Naive B cell (primary cell): ENCODE data around the gene UGT1A7. TPM values are rescaled to one million over a fixed set of nuclear protein-coding genes. Genes with fewer than 3 reads are reported as not detected.
"Not testable (repeated sequence)": the region's sequence is repeated elsewhere in the genome, so short reads cannot be mapped to it uniquely, and the experiment has no call there.

ENCODE experiments used
- ATAC-seq, 2 donors: fragments of 150-1000 bp; cut with Tn5 transposase; 2 replicates each; pipeline ENCODE4 v1.10.0; 2021; ENCODE audit warnings: low read depth in 2 of 2, mild to moderate bottlenecking in 2 of 2, moderate library complexity in 2 of 2
- DNase-seq: peaks from one replicate; pipeline ENCODE4 v3.0.0; 2022
- H3K27ac Mint-ChIP-seq, 6 donors: one replicate each; pipeline ENCODE4 v1.8.0; 2020 to 2022; ENCODE audit warnings: mild to moderate bottlenecking in 6 of 6, mixed read lengths in 6 of 6, moderate library complexity in 5 of 6, inconsistent platforms in 2 of 6
- H3K27me3 Mint-ChIP-seq, 3 donors: one replicate each; pipeline ENCODE4 v1.8.0; 2021 to 2022; ENCODE audit warnings: mixed read lengths in 3 of 3, mild to moderate bottlenecking in 1 of 3
- H3K36me3 Mint-ChIP-seq, 2 donors: one replicate each; pipeline ENCODE4 v1.8.0; 2020 to 2022; ENCODE audit warnings: mixed read lengths in 2 of 2, inconsistent platforms in 1 of 2, mild to moderate bottlenecking in 1 of 2
- H3K4me1 Mint-ChIP-seq, 3 donors: one replicate each; pipeline ENCODE4 v1.8.0; 2020 to 2022; ENCODE audit warnings: mixed read lengths in 3 of 3, inconsistent platforms in 1 of 3, mild to moderate bottlenecking in 1 of 3, moderate library complexity in 1 of 3
- H3K4me3 Mint-ChIP-seq, 8 donors: one replicate each; pipeline ENCODE4 v1.8.0; 2020 to 2022; ENCODE audit warnings: mild to moderate bottlenecking in 8 of 8, mixed read lengths in 8 of 8, moderate library complexity in 8 of 8, inconsistent platforms in 2 of 8
- H3K9me3 Mint-ChIP-seq, 7 donors: one replicate each; pipeline ENCODE4 v1.8.0; 2020 to 2022; ENCODE audit warnings: mixed read lengths in 7 of 7, mild to moderate bottlenecking in 5 of 7, inconsistent platforms in 2 of 7, moderate library complexity in 1 of 7
- polyA plus RNA-seq, 6 donors: library from polyadenylated mRNA; unstranded; fragments of 300-500 nt; fragmentation: Illumina TruSeq; gene quantifications; one replicate each; pipeline ENCODE4 v1.2.3, GENCODE V29; 2021; ENCODE audit warnings: low read depth in 6 of 6

Gene UGT1A7
- polyA plus RNA-seq, 6 donors from 2014 or later = not detected

DNA sequence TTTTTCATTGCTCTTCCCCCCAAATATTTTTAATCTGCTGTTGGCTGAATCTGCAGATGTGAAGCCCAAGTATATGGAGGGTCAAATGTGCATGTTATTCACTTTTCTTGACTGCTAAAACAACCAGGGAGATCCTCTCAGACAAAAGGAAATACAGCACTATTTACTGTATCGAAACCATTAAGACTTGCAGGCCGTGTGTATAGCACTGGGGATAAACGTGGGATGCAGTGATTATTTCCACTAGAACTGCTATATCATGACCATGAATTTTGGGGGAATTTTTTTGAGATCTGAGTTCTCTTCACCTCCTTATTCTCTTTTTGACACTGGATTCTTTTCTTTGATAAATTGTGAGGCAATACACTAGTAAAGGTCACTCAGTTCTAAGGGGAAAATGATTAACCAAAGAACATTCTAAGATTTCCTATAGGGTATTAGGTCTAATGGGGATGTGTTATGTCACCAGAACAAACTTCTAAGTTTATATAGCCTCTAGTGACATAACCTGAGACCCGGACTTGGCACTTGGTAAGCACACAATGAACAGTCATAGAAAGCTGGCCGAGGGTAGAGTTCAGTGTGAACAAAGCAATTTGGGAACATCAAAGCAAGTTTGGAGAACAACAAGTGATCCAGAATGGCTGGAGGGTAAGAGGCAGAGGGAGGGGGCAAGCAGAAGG lies 63.5 kb downstream of the UGT1A7 start:
- H3K36me3 Mint-ChIP-seq = peaks cover 12 to 13% of the 10 kb centered on the region in 2 donors
- H3K9me3 Mint-ChIP-seq = peaks cover 6 to 18% (median 11%) of the 10 kb centered on the region in 7 donors
- H3K27me3 Mint-ChIP-seq = peaks cover 37 to 50% (median 40%) of the 10 kb centered on the region in 3 donors
- ATAC-seq (no peak), DNase-seq (no peak)
- H3K4me1 Mint-ChIP-seq = no peaks in the 10 kb centered on the region
- no peak overlapping the region for H3K27ac Mint-ChIP-seq
- H3K4me3 Mint-ChIP-seq = no peak overlapping the region

DNA sequence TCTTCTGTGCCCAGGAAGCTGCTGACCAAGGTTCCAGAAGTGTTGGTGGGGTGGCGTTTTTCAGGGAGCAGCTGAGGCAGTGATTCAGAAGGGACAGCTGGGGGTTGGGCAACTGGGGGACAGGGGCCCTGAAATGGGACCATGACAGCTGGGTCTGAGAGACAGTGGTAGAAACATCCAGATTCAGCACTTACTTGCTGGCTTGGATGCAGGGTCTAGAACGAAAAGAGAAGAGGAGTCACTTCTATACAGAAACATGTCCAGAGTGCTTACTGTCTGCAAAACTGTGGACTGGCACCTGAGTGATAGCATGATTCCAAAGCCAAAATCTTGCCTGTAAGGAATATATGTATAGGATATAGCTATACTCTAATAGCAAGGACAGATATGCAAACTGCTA lies 64.1 kb downstream of the UGT1A7 start:
- H3K27ac Mint-ChIP-seq, DNase-seq, ATAC-seq, H3K4me1 Mint-ChIP-seq, H3K4me3 Mint-ChIP-seq: not testable (repeated sequence)
- Mint-ChIP-seq H3K36me3 (peaks cover 13 to 14% of the 10 kb centered on the region in 2 donors), H3K27me3 (peaks cover 36 to 47% (median 38%) of the 10 kb centered on the region in 3 donors), H3K9me3 (peaks cover 6 to 24% (median 17%) of the 10 kb centered on the region in 7 donors)

DNA sequence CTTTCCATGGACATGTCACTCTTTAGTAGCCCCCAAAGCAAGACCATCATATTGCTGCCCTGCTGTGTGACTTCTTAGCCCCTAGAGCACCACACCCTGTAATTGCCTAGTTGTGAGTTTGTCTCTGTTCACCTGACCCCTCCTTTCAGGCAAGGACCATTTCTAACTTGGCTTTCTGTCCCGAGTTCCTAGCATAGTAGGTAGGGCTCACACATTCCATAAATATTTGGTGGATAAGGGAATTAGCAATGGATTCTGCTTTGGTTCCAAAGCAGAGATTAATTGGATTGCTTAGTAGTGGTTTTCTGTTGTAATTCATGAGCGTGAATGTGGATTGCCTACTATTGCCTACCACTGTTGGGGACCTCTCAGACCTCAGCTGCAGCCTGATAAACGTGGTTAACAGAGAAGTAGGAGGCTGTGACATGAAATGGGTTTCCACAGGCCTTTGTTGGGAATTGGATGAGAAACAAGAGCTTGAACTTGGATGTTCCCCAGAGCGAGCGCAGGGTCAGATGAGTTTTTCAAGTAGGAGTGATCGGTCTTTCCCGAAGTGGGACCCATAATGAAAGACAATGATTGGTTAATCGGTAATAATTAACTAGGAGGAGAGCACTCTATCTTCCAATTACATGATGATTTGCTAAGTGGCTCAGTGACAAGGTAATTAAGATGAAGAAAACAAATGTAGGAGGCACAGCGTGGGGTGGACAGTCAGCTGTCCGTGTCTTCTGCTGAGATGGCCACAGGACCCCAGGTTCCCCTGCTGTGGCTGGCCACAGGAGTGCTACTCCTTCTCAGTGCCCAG lies 65.0 kb downstream of the UGT1A7 start:
- no peak for ATAC-seq
- H3K4me3 Mint-ChIP-seq = no peak overlapping the region
- no peaks in the 10 kb centered on the region for H3K4me1 Mint-ChIP-seq
- no peak overlapping the region for H3K27ac Mint-ChIP-seq
- peaks cover 17 to 22% of the 10 kb centered on the region in 2 donors for H3K36me3 Mint-ChIP-seq
- peaks cover 38 to 52% (median 44%) of the 10 kb centered on the region in 3 donors for H3K27me3 Mint-ChIP-seq
- H3K9me3 Mint-ChIP-seq = peaks cover 13 to 33% (median 25%) of the 10 kb centered on the region in 7 donors
- DNase-seq = no peak

DNA sequence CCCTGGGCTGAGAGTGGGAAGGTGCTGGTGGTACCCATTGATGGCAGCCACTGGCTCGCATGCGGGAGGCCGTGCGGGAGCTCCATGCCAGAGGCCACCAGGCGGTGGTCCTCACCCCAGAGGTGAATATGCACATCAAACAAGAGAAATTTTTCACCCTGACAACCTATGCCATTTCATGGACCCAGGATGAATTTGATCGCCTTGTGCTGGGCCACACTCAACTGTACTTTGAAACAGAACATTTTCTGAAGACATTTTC lies 65.5 kb downstream of the UGT1A7 start:
- Mint-ChIP-seq H3K27ac (no peak overlapping the region), H3K36me3 (peaks cover 20 to 26% of the 10 kb centered on the region in 2 donors), H3K4me1 (no peaks in the 10 kb centered on the region), H3K27me3 (peaks cover 38 to 55% (median 49%) of the 10 kb centered on the region in 3 donors), H3K4me3 (no peak overlapping the region), H3K9me3 (peaks cover 16 to 38% (median 30%) of the 10 kb centered on the region in 7 donors)
- DNase-seq (no peak), ATAC-seq (no peak)

DNA sequence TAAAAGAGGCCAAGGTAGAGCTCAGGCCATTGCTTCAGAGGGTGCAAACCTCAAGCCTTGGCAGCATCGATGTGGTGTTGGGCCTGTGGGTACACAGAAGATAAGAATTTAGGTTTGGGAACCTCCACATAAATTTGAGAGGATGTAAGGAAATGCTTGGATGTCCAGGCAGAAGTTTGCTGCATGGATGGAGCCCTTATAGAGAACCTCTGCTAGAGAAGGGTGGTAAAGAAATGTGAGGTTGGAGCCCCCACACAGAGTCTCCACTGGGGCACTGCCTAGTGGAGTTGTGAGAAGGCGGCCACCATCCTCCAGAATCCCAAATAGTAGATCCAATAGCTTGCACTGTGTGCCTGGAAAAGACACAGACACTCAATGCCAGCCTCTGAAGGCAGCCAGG lies 69.0 kb downstream of the UGT1A7 start:
- H3K9me3 Mint-ChIP-seq = peaks cover 16 to 51% (median 38%) of the 10 kb centered on the region in 7 donors
- H3K36me3 Mint-ChIP-seq = peaks cover 24 to 26% of the 10 kb centered on the region in 2 donors
- not testable (repeated sequence) for ATAC-seq, DNase-seq, H3K4me3 Mint-ChIP-seq, H3K27ac Mint-ChIP-seq, H3K4me1 Mint-ChIP-seq
- H3K27me3 Mint-ChIP-seq = peaks cover 44 to 56% (median 56%) of the 10 kb centered on the region in 3 donors

DNA sequence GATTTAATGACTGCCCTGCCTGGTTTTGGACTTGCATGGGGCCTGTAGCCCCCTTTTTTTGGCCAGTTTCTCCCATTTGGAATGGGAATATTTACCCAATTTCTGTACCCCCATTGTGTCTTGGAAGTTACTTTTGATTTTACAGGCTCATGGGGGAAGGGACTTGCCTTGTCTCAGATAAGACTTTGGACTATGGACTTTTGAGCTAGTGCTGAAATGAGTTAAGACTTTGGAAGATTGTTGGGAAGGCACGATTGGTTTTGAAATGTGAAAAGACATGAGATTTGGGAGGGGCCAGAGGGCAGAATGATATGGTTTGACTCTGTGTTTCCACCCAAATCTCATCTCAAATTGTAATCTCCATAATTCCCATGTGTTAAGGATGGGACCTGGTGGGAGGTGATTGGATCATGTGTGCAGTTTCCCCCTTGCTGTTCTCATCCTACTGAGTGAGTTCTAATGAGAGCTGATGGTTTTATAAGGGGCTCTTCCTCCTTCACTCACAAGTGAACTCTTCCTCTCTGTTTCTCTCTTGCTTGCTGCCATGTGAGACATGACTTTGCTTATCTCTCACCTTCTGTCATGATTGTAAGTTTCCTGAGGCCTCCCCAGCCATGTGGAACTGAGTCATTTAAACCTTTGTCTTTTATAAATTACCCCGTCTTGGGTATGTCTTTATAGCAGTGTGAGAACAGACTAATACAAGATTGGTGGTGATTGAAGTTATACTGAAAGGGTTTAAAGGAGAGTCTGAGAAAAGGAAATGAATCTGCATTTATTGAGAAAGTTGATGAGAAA lies 69.7 kb downstream of the UGT1A7 start:
- not testable (repeated sequence) for H3K27ac Mint-ChIP-seq, DNase-seq, H3K4me3 Mint-ChIP-seq, H3K4me1 Mint-ChIP-seq, ATAC-seq
- H3K36me3 Mint-ChIP-seq = peaks cover 24 to 26% of the 10 kb centered on the region in 2 donors
- H3K27me3 Mint-ChIP-seq = peaks cover 39 to 51% (median 50%) of the 10 kb centered on the region in 3 donors
- H3K9me3 Mint-ChIP-seq = peaks cover 16 to 51% (median 38%) of the 10 kb centered on the region in 7 donors

DNA sequence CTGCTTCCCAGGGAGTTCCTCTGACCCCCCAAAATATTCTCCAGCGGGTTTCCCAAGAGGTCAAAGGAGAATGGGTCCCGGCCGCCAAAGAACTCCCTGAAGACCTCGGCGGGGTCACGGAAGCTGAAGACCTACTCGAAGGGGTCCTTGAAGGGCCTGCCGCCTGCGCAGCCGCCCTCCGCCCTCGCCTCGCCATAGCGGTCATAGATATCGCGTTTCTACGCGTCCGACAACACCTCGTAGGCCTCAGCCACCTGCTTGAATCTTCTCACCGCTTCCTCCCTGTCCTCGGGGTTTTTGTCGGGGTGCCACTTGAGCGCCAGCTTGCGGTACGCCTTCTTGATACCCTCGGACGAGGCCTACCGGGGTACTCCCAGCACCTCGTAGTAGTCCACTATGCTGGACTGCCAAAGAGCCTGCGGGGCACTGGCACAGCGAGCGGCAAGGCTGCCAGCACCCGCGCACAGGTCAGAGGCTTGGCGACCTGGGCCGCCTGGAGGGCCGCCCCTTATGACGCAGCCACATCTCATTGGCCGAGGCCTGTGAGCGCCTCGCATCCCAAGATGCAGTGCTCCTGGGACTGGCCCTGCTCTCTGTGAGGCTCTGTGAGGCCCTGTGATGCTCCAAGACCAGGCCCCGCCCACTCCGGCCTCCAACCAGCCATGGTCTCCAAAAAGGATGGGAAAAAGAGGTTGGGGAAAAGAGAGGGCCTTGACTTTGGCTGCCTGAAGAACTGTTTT lies 73.3 kb downstream of the UGT1A7 start:
- peaks cover 10 to 36% (median 24%) of the 10 kb centered on the region in 7 donors for H3K9me3 Mint-ChIP-seq
- no peaks in the 10 kb centered on the region for H3K4me1 Mint-ChIP-seq
- peaks cover 20 to 33% (median 24%) of the 10 kb centered on the region in 3 donors for H3K27me3 Mint-ChIP-seq
- peaks cover 13 to 19% of the 10 kb centered on the region in 2 donors for H3K36me3 Mint-ChIP-seq
- no peak for ATAC-seq
- no peak for DNase-seq
- no peak overlapping the region for H3K4me3 Mint-ChIP-seq
- H3K27ac Mint-ChIP-seq = no peak overlapping the region

DNA sequence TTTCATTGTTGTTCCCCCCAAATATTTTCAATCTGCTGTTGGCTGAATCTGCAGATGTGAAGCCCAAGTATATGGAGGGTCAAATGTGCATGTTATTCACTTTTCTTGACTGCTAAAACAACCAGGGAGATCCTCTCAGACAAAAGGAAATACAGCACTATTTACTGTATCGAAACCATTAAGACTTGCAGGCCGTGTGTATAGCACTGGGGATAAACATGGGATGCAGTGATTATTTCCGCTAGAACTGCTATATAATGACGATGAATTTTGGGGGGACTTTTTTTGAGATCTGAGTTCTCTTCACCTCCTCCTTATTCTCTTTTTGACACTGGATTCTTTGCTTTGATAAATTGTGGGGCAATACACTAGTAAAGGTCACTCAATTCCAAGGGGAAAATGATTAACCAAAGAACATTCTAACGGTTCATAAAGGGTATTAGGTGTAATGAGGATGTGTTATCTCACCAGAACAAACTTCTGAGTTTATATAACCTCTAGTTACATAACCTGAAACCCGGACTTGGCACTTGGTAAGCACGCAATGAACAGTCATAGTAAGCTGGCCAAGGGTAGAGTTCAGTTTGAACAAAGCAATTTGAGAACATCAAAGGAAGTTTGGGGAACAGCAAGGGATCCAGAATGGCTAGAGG lies 74.9 kb downstream of the UGT1A7 start:
- ATAC-seq = no peak
- H3K27me3 Mint-ChIP-seq = peaks cover 20 to 32% (median 20%) of the 10 kb centered on the region in 3 donors
- H3K9me3 Mint-ChIP-seq = peaks cover 4 to 21% (median 11%) of the 10 kb centered on the region in 7 donors
- peak overlapping the region in 1 of 6 donors; percentile 62 for H3K27ac Mint-ChIP-seq
- no peak overlapping the region for H3K4me3 Mint-ChIP-seq
- no peak for DNase-seq
- peaks cover 6 to 9% of the 10 kb centered on the region in 2 donors for H3K36me3 Mint-ChIP-seq
- H3K4me1 Mint-ChIP-seq = no peaks in the 10 kb centered on the region

DNA sequence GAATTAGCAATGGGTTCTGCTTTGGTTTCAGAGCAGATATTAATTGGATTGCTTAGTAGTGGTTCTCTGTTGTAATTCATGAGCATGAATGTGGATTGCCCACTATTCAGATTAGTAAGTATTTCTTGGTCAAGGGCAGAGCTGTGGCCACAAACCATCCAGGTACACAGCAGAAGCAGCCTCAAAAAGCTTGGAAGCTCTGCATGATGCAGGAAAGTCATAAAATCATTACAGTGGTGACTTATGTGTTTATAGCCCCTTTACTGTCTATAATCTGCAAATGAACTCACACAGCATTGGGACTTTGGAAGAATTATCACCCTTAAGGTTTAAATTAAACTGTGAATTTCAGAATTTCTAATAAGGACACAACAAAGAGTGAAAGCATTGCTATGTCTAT lies 76.4 kb downstream of the UGT1A7 start:
- Mint-ChIP-seq H3K4me1 (no peaks in the 10 kb centered on the region), H3K4me3 (no peak overlapping the region), H3K27me3 (peaks cover 10 to 24% (median 14%) of the 10 kb centered on the region in 3 donors), H3K36me3 (peaks cover 0 to under 1% of the 10 kb centered on the region in 2 donors), H3K27ac (no peak overlapping the region), H3K9me3 (peaks cover 0 to 8% (median 4%) of the 10 kb centered on the region in 7 donors)
- ATAC-seq = no peak
- DNase-seq = no peak

DNA sequence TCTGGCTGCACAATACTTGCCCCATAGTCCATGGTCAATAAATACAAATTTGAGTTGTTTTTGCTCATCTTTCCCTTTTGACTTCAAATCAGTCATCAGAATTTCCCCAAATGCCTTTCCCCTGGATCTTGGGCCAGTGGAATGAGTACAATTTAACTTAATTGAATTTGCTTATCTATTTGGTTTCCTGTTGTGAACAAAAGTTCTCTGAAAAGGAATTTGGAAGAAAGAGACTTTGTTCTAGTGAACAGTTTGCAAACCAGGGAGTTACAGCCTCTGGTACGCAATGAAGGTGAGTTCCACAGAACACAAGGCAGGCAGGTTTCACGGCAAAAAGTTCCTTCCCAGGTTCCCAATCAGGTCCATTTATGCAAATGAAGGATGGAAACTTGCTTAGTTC lies 77.1 kb downstream of the UGT1A7 start:
- peaks cover 14 to 27% (median 15%) of the 10 kb centered on the region in 3 donors for H3K27me3 Mint-ChIP-seq
- H3K4me3 Mint-ChIP-seq = peak overlapping the region in 1 of 8 donors; percentile 60

DNA sequence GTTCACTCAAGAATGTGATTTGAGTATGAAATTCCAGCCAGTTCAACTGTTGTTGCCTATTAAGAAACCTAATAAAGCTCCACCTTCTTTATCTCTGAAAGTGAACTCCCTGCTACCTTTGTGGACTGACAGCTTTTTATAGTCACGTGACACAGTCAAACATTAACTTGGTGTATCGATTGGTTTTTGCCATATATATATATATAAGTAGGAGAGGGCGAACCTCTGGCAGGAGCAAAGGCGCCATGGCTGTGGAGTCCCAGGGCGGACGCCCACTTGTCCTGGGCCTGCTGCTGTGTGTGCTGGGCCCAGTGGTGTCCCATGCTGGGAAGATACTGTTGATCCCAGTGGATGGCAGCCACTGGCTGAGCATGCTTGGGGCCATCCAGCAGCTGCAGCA lies 78.3 kb downstream of the UGT1A7 start, which contains the start of gene UGT1A1:
Gene UGT1A1, plus strand, starts transcription at position 228 of the 400 bp plus-strand sequence. Its CDS starts 18 bp downstream, at position 246.
- Mint-ChIP-seq H3K4me3 (peak within 1 kb of the TSS in 1 of 8 donors; percentile 60), H3K9me3 (peaks cover 0 to 4% (median 0%) of the 10 kb centered on the region in 7 donors), H3K36me3 (no peaks in the 10 kb centered on the region), H3K27ac (peak within 1 kb of the TSS in 1 of 6 donors; percentile 48), H3K27me3 (peaks cover 20 to 36% (median 25%) of the 10 kb centered on the region in 3 donors), H3K4me1 (no peaks in the 10 kb centered on the region)
- no peak for DNase-seq
- no peak for ATAC-seq

More for the DNA sequence above, 77.1 kb downstream of the UGT1A7 start:
- peaks cover 0 to 4% (median 3%) of the 10 kb centered on the region in 7 donors for H3K9me3 Mint-ChIP-seq
- ATAC-seq (no peak), DNase-seq (no peak)
- H3K27ac Mint-ChIP-seq = no peak overlapping the region
- no peaks in the 10 kb centered on the region for H3K36me3 Mint-ChIP-seq
- H3K4me1 Mint-ChIP-seq = no peaks in the 10 kb centered on the region
